Measurements from ENCODE around the gene PADI1. TPM values are rescaled to one million over a fixed set of nuclear protein-coding genes. Genes with fewer than 3 reads are reported as not detected.

The PADI1 gene
- total and polyA plus RNA-seq, 2 of the 8 experiments (the other 6 are each of a cell fraction or from before 2014, with no cell fraction given) = 0.20 to 0.30 TPM

DNA sequence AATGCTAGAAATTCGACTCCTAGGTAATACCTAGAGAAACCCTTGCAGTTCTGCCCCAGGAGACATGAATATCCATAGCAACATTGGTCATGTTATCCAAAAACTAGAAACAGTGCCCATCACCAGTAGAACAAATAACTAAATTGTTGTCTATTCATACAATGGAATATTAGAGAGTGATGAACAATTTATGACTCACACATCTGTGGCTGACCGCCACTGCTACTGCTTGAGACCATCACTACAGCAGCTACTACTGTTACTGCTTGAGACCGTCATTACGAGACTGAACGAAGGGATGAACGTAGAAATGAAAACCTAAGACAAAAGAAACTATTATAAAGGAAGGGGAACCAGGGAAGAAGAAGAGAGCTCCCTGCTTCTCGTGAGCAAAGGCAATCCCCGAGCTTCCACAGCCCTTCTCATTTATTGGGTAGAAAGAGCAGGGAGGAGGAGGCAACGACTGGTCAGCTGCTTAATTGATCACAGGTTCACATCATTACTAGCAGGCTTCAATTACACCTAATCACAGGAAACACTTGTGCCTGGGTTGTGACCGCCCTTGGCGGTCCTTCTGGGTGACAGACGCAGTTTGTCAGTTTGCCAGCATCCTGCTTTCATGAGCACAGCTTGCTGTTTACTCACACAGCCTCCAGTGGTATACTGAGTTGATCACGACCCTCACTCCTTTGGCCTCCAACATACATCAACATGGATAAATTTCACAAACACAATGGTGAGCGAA is 88.9 kb downstream of the PADI1 start:
- H4K5ac ChIP-seq (ENCODE audit: insufficient read length, low read depth, low read length) = no peak overlapping the region
- 81% methylated on average over 14 of the region's 14 CpGs; no CpG with 5 or more reads in 1 of the 2 experiments for WGBS, 2 experiments (ENCODE audit: extremely low coverage in 1 of 2, insufficient coverage in 1 of 2, insufficient read length in 1 of 2, insufficient replicate concordance in 2 of 2, low coverage in 1 of 2, low lambda C conversion rate in 2 of 2, missing lambda C conversion rate in 1 of 2)
- no peaks in the 10 kb centered on the region for H3K27me3 ChIP-seq (replicated peaks in 1 of 4; ENCODE audit: control insufficient read depth in 3 of 4, extremely low read depth in 1 of 4, insufficient read depth in 3 of 4, low read length in 3 of 4)
- no peaks in the 10 kb centered on the region for H3K36me3 ChIP-seq (ENCODE audit: control insufficient read depth in 2 of 4, insufficient read depth in 4 of 4, low read length in 3 of 4)
- FAIRE-seq (no peak), DNase-seq (ENCODE audit: low read depth in 1 of 2, low spot score in 2 of 2) (no peak)
- H2BK5ac ChIP-seq (ENCODE audit: low read depth, low read length) = no peak overlapping the region
- no peak overlapping the region for H2AFZ ChIP-seq (ENCODE audit: low read length)
- no peaks in the 10 kb centered on the region for H3K9me3 ChIP-seq (ENCODE audit: insufficient read depth in 2 of 2, low read depth in 1 of 2, low read length in 1 of 2)
- H3K79me1 ChIP-seq (ENCODE audit: low read depth, low read length) = no peaks in the 10 kb centered on the region
- H3K79me2 ChIP-seq (ENCODE audit: control insufficient read depth in 1 of 2, insufficient read depth in 2 of 2, low read length in 2 of 2) = no peaks in the 10 kb centered on the region
- no peak overlapping the region for H2AK5ac ChIP-seq (ENCODE audit: low read depth, low read length)
- H4K20me1 ChIP-seq (replicated peaks in 1 of 2; ENCODE audit: control insufficient read depth in 1 of 2, insufficient read depth in 2 of 2, low read length in 2 of 2) = no peaks in the 10 kb centered on the region
- no peak overlapping the region for H4K8ac ChIP-seq (ENCODE audit: extremely low read depth, insufficient read depth, low read length)
- H2BK15ac ChIP-seq (ENCODE audit: low read length) = no peak overlapping the region; the same call in 1 of the 2 replicates
- no peak overlapping the region for H3K4me3 ChIP-seq (ENCODE audit: extremely low read depth in 1 of 4, insufficient read depth in 2 of 4, low read depth in 3 of 4, low read length in 4 of 4)
- no peak overlapping the region for H2BK120ac ChIP-seq (replicated peaks; ENCODE audit: low read depth, low read length)
- no peak overlapping the region for H3K14ac ChIP-seq (ENCODE audit: insufficient read length)
- H3K9ac ChIP-seq (replicated peaks in 1 of 4; ENCODE audit: extremely low read depth in 1 of 4, low read depth in 3 of 4, low read length in 3 of 4) = no peak overlapping the region
- no peak overlapping the region for H3K18ac ChIP-seq (ENCODE audit: extremely low read depth, low read length)
- TF ChIP-seq, protein P1, sequence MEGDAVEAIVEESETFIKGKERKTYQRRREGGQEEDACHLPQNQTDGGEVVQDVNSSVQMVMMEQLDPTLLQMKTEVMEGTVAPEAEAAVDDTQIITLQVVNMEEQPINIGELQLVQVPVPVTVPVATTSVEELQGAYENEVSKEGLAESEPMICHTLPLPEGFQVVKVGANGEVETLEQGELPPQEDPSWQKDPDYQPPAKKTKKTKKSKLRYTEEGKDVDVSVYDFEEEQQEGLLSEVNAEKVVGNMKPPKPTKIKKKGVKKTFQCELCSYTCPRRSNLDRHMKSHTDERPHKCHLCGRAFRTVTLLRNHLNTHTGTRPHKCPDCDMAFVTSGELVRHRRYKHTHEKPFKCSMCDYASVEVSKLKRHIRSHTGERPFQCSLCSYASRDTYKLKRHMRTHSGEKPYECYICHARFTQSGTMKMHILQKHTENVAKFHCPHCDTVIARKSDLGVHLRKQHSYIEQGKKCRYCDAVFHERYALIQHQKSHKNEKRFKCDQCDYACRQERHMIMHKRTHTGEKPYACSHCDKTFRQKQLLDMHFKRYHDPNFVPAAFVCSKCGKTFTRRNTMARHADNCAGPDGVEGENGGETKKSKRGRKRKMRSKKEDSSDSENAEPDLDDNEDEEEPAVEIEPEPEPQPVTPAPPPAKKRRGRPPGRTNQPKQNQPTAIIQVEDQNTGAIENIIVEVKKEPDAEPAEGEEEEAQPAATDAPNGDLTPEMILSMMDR (IDR thresholded peaks at IDR 0.05; ENCODE audit: control extremely low read depth in 1 of 3, insufficient read depth in 1 of 3, low read depth in 1 of 3, low read length in 3 of 3) = no peak
- no peak overlapping the region for H3K23ac ChIP-seq (ENCODE audit: insufficient read length)
- CTCF ChIA-PET (ENCODE audit: partially characterized antibody) = interaction anchor here (1.1 to 1.3 kb wide), 2 partner anchors 15 to 57 kb away, joined by 3 to 5 read pairs; partner anchors contain the start of gene PADI4
- no peaks in the 10 kb centered on the region for H3K23me2 ChIP-seq (ENCODE audit: low read depth, low read length)
- POLR2A ChIA-PET (ENCODE audit: partially characterized antibody) = interaction anchor here (0.6 kb wide), 1 partner anchor 60 kb away, joined by 3 read pairs; no protein-coding TSS in a partner anchor
- H4K91ac ChIP-seq (replicated peaks; ENCODE audit: insufficient read length, low read length) = no peak overlapping the region
- no peak overlapping the region for H3K4me2 ChIP-seq (ENCODE audit: insufficient read depth in 1 of 2, low read depth in 2 of 2, low read length in 2 of 2)
- H2BK12ac ChIP-seq (ENCODE audit: low read depth, low read length) = no peak overlapping the region
- H3K27ac ChIP-seq (ENCODE audit: low read depth, low read length) = no peak overlapping the region
- H3K4ac ChIP-seq (replicated peaks; ENCODE audit: insufficient read length, low read depth, low read length) = no peak overlapping the region
- H3K56ac ChIP-seq (replicated peaks; ENCODE audit: insufficient read length, low read depth, low read length) = no peak overlapping the region
- H3K4me1 ChIP-seq (replicated peaks in 1 of 4; ENCODE audit: control insufficient read depth in 3 of 4, insufficient read depth in 4 of 4, low read length in 3 of 4) = no peaks in the 10 kb centered on the region
- no peak overlapping the region for H2BK20ac ChIP-seq (ENCODE audit: low read length)
